ENCODE measurements around the gene SLC7A6.

Gene SLC7A6

GRCh38 chr16:68223072-68223471 is 41.3 kb upstream of the SLC7A6 start:
- H3K4me1 ChIP-seq (ENCODE audit: insufficient read depth, low read length), result no peaks in the 10 kb centered on the region
- H2AFZ ChIP-seq (ENCODE audit: low read depth, low read length), result no peak overlapping the region
- H3K27me3 ChIP-seq (ENCODE audit: insufficient read depth, low read length, poor library complexity), result no peaks in the 10 kb centered on the region
- 0 out of 2 replicates have a peak, but pooled peaks cover 2% of the 10 kb centered on the region for H3K79me2 ChIP-seq (ENCODE audit: insufficient read depth, low read length)
- no peaks in the 10 kb centered on the region for H3K9me3 ChIP-seq (ENCODE audit: insufficient read depth, low read length, severe bottlenecking)
- no peak overlapping the region for H3K9ac ChIP-seq (ENCODE audit: low read depth, low read length)
- DNase-seq, result no peak
- no peak overlapping the region for H3K4me2 ChIP-seq (ENCODE audit: insufficient read depth, low read length)
- ATAC-seq (ENCODE audit: insufficient read depth, low read depth), result no peak
- H3K27ac ChIP-seq (ENCODE audit: low read length), result no peak overlapping the region
- H3K4me3 ChIP-seq (ENCODE audit: low read depth in 1 of 2, low read length in 2 of 2), result no peak overlapping the region
- TF ChIP-seq EZH2 (IDR thresholded peaks at IDR 0.05; ENCODE audit: borderline replicate concordance, low read depth, low read length, severe bottlenecking), result no peak
- TF ChIP-seq CTCF (IDR thresholded peaks at IDR 0.05; ENCODE audit: borderline replicate concordance, extremely low read depth, low read length, poor library complexity, severe bottlenecking), result no peak
- H4K20me1 ChIP-seq (ENCODE audit: insufficient read depth, low read length), result no peaks in the 10 kb centered on the region
- H3K36me3 ChIP-seq (ENCODE audit: insufficient read depth, low read length), result peaks cover 39% of the 10 kb centered on the region

GRCh38 chr16:68226116-68226515 is 38.2 kb upstream of the SLC7A6 start:
- no peak for TF ChIP-seq CTCF (IDR thresholded peaks at IDR 0.05; ENCODE audit: borderline replicate concordance, extremely low read depth, low read length, poor library complexity, severe bottlenecking)
- H3K9ac ChIP-seq (ENCODE audit: low read depth, low read length), result no peak overlapping the region
- H3K4me1 ChIP-seq (ENCODE audit: insufficient read depth, low read length), result no peaks in the 10 kb centered on the region
- no peaks in the 10 kb centered on the region for H3K27me3 ChIP-seq (ENCODE audit: insufficient read depth, low read length, poor library complexity)
- H3K79me2 ChIP-seq (ENCODE audit: insufficient read depth, low read length), result no peaks in the 10 kb centered on the region
- H3K4me2 ChIP-seq (ENCODE audit: insufficient read depth, low read length), result no peak overlapping the region
- DNase-seq (no peak), ATAC-seq (ENCODE audit: insufficient read depth, low read depth) (no peak)
- peaks cover 58% of the 10 kb centered on the region for H3K36me3 ChIP-seq (ENCODE audit: insufficient read depth, low read length)
- no peak overlapping the region for H3K27ac ChIP-seq (ENCODE audit: low read length)
- no peaks in the 10 kb centered on the region for H3K9me3 ChIP-seq (ENCODE audit: insufficient read depth, low read length, severe bottlenecking)
- H3K4me3 ChIP-seq (ENCODE audit: low read depth in 1 of 2, low read length in 2 of 2), result no peak overlapping the region
- peaks cover 12% of the 10 kb centered on the region for H4K20me1 ChIP-seq (ENCODE audit: insufficient read depth, low read length)
- no peak overlapping the region for H2AFZ ChIP-seq (ENCODE audit: low read depth, low read length)

GRCh38 chr16:68227183-68227793 is 37.0 kb upstream of the SLC7A6 start:
- Histone ChIP-seq H3K27me3 (ENCODE audit: insufficient read depth, low read length, poor library complexity) (no peaks in the 10 kb centered on the region), H3K9me3 (ENCODE audit: insufficient read depth, low read length, severe bottlenecking) (no peaks in the 10 kb centered on the region), H3K4me1 (ENCODE audit: insufficient read depth, low read length) (no peaks in the 10 kb centered on the region), H3K4me3 (ENCODE audit: low read depth in 1 of 2, low read length in 2 of 2) (no peak overlapping the region), H2AFZ (ENCODE audit: low read depth, low read length) (no peak overlapping the region), H3K36me3 (ENCODE audit: insufficient read depth, low read length) (peaks cover 61% of the 10 kb centered on the region), H3K9ac (ENCODE audit: low read depth, low read length) (no peak overlapping the region), H4K20me1 (ENCODE audit: insufficient read depth, low read length) (peaks cover 12% of the 10 kb centered on the region), H3K4me2 (ENCODE audit: insufficient read depth, low read length) (no peak overlapping the region), H3K79me2 (ENCODE audit: insufficient read depth, low read length) (no peaks in the 10 kb centered on the region), H3K27ac (ENCODE audit: low read length) (0 out of 2 replicates have a peak overlapping the region, but pooled peaks have one; percentile 9)
- no peak for TF ChIP-seq EZH2 (IDR thresholded peaks at IDR 0.05; ENCODE audit: borderline replicate concordance, low read depth, low read length, severe bottlenecking)
- TF ChIP-seq CTCF (IDR thresholded peaks at IDR 0.05; ENCODE audit: borderline replicate concordance, extremely low read depth, low read length, poor library complexity, severe bottlenecking), result no peak
- DNase-seq (no peak), ATAC-seq (ENCODE audit: insufficient read depth, low read depth) (no peak)

Measured in DND-41 (cell line).